B cell (primary cell): ENCODE results near the gene TAS2R14. TPM values are rescaled to one million over a fixed set of nuclear protein-coding genes. Genes with fewer than 3 reads are reported as not detected.

Experiments used
- ATAC-seq: fragments of 200-7000 bp; cut with Tn5 transposase; one replicate; pipeline ENCODE4 v1.10.0; 2021; ENCODE audit warnings: low read depth, mild to moderate bottlenecking, moderate number of reproducible peaks, moderate library complexity
- CTCF ChIA-PET: fragments of 350-600 bp; sonication (Branson Sonifier 250); formaldehyde crosslinking; loops from one replicate; lab custom pipeline; 2021; ENCODE audit warnings: antibody characterized with exemption, inconsistent platforms; lab: Charles Lee
- POLR2A ChIA-PET: fragments of 350-600 bp; sonication (Branson Sonifier 250); formaldehyde crosslinking; loops from one replicate; lab custom pipeline; 2021; ENCODE audit warnings: antibody characterized with exemption; lab: Charles Lee
- DNase-seq: peaks from one replicate; pipeline ENCODE4 v3.0.0; 2013
- H2AFZ ChIP-seq: 2 replicates; pipeline ENCODE4 v1.6.1; 2012; ENCODE audit warnings: mild to moderate bottlenecking, low read depth, low read length; ENCODE audit not compliant: insufficient read depth, poor library complexity, severe bottlenecking
- H3K27ac ChIP-seq, 2 donors: 1 replicate in 1 of 2; 2 replicates in 1 of 2; pipeline ENCODE4 v1.5.1; 2012 to 2013; ENCODE audit warnings: low read length in 2 of 2, mild to moderate bottlenecking in 2 of 2, moderate library complexity in 1 of 2
- H3K27me3 ChIP-seq, 4 experiments: fragments of 200-600 bp in 1 of 4; sonication (generic) in 1 of 4; replicated peaks in 1 of 4; 1 replicate in 2 of 4; 2 replicates in 2 of 4; pipeline versions ENCODE4 v1.6.1 to v1.7.0; 2013 to 2016; ENCODE audit warnings: low read length in 3 of 4, mild to moderate bottlenecking in 2 of 4, mixed read lengths in 1 of 4, moderate library complexity in 1 of 4; ENCODE audit not compliant: insufficient read depth in 4 of 4, control insufficient read depth in 3 of 4; ENCODE audit errors: control extremely low read depth in 1 of 4
- H3K36me3 ChIP-seq, 2 experiments: replicated peaks in 1 of 2; 1 replicate in 1 of 2; 2 replicates in 1 of 2; pipeline versions ENCODE4 v1.6.1 to v1.7.1; 2013; ENCODE audit warnings: low read length in 1 of 2; ENCODE audit not compliant: insufficient read depth in 2 of 2, control insufficient read depth in 1 of 2; ENCODE audit errors: control extremely low read depth in 1 of 2, extremely low read depth in 1 of 2
- H3K4me1 ChIP-seq, 2 donors: fragments of 200-600 bp in 1 of 2; sonication (generic) in 1 of 2; 1 replicate in 1 of 2; 2 replicates in 1 of 2; pipeline versions ENCODE4 v1.5.1 to v1.6.1; 2013 to 2017; ENCODE audit warnings: low read length in 2 of 2; ENCODE audit not compliant: control insufficient read depth in 2 of 2, insufficient read depth in 2 of 2
- H3K4me2 ChIP-seq: replicated peaks from 2 replicates; pipeline ENCODE3; 2012; ENCODE audit warnings: mild to moderate bottlenecking, low read depth, low read length; ENCODE audit not compliant: poor library complexity, severe bottlenecking
- H3K4me3 ChIP-seq, 5 experiments: fragments of 200-600 bp in 1 of 5; sonication (generic) in 1 of 5; 1 replicate in 3 of 5; 2 replicates in 2 of 5; pipeline versions ENCODE4 v1.5.1 to v1.7.0; 2011 to 2016; ENCODE audit warnings: low read length in 4 of 5, mild to moderate bottlenecking in 4 of 5, low read depth in 2 of 5, control low read depth in 1 of 5, moderate library complexity in 1 of 5; ENCODE audit not compliant: insufficient read depth in 1 of 5; ENCODE audit errors: control extremely low read depth in 1 of 5, extremely low read depth in 1 of 5
- H3K79me2 ChIP-seq: fragments of 200-600 bp; sonication (generic); one replicate; pipeline ENCODE4 v1.6.0; 2016; ENCODE audit warnings: low read length; ENCODE audit not compliant: control insufficient read depth, insufficient read depth
- H3K9ac ChIP-seq: fragments of 200-600 bp; sonication (generic); 2 replicates; pipeline ENCODE4 v1.6.1; 2017; ENCODE audit warnings: mild to moderate bottlenecking, low read length, moderate library complexity
- H3K9me3 ChIP-seq, 3 donors: one replicate each; pipeline versions ENCODE4 v1.6.1 to v1.7.1; 2013; ENCODE audit warnings: low read length in 2 of 3; ENCODE audit not compliant: control insufficient read depth in 2 of 3, insufficient read depth in 1 of 3; ENCODE audit errors: control extremely low read depth in 1 of 3
- H4K20me1 ChIP-seq: 2 replicates; pipeline ENCODE4 v1.6.0; 2012; ENCODE audit warnings: mild to moderate bottlenecking, low read length; ENCODE audit not compliant: insufficient read depth, control insufficient read depth, poor library complexity, severe bottlenecking
- H3K27ac Mint-ChIP-seq: one replicate; pipeline ENCODE4 v1.8.0; 2021; ENCODE audit warnings: mixed read lengths
- H3K27me3 Mint-ChIP-seq: one replicate; pipeline ENCODE4 v1.8.0; 2021; ENCODE audit warnings: mixed read lengths
- H3K4me1 Mint-ChIP-seq: one replicate; pipeline ENCODE4 v1.8.0; 2021; ENCODE audit warnings: mixed read lengths
- H3K4me3 Mint-ChIP-seq: one replicate; pipeline ENCODE4 v1.8.0; 2021; ENCODE audit warnings: mixed read lengths
- H3K9me3 Mint-ChIP-seq: one replicate; pipeline ENCODE4 v1.8.0; 2022; ENCODE audit warnings: mixed read lengths; ENCODE audit not compliant: insufficient read depth
- CTCF ChIP-seq: fragments of 200-600 bp; IDR thresholded peaks from one replicate; pipeline ENCODE4 v1.8.0; 2022; ENCODE audit warnings: antibody characterized with exemption, mild to moderate bottlenecking
- EZH2 ChIP-seq: IDR thresholded peaks from 2 replicates; pipeline ENCODE4 v1.6.1; 2012; ENCODE audit warnings: borderline replicate concordance, low read depth, mild to moderate bottlenecking, moderate library complexity, low read length; ENCODE audit not compliant: insufficient read depth, poor library complexity, severe bottlenecking
- WGBS: methylation state at CpG from one replicate; pipeline ENCODE4 v1.1.5; 2013; ENCODE audit warnings: missing lambda C conversion rate; ENCODE audit not compliant: insufficient coverage; 5-methylcytosine and 5-hydroxymethylcytosine counted together
- intact Hi-C: fragments of 100-400 bp; cut with micrococcal nuclease; formaldehyde crosslinking; loops from one replicate; pipeline ENCODE4 v1.10.0; 2022
- polyA plus RNA-seq: library from polyadenylated mRNA; depleted of rRNA; stranded (reverse); fragments of >200 nt; gene quantifications from 2 replicates; pipeline ENCODE4 v1.2.3, GENCODE V29; 2012
- total RNA-seq, 2 donors: library from RNA; stranded (reverse); fragments of 120-200 nt in 1 of 2; gene quantifications; 1 replicate in 1 of 2; 2 replicates in 1 of 2; pipeline versions ENCODE4 v1.2.3 to v1.2.4, GENCODE V29; 2013 to 2022

Gene TAS2R14
- total and polyA plus RNA-seq, 2 donors (not counting 1 experiment from before 2014, with no cell fraction given), result 2.8 to 3.4 TPM

GRCh38 chr12:10909462-10909861, 29.6 kb downstream of the TAS2R14 start, which contains the start of gene TAS2R13:
TAS2R13 (minus strand) TSS chr12:10909562; CDS start chr12:10909298, 264 bp downstream.
- intact Hi-C loops, result no loop called here
- no peak for ATAC-seq
- Histone ChIP-seq H3K9me3 (peaks cover 2 to 8% (median 5%) of the 10 kb centered on the region in 3 donors), H3K4me1 (no peaks in the 10 kb centered on the region), H3K79me2 (no peaks in the 10 kb centered on the region), H3K36me3 (no peaks in the 10 kb centered on the region), H2AFZ (no peak within 1 kb of the TSS), H4K20me1 (no peaks in the 10 kb centered on the region), H3K27ac (no peak within 1 kb of the TSS), H3K9ac (no peak within 1 kb of the TSS), H3K4me3 (no peak within 1 kb of the TSS), H3K4me2 (no peak within 1 kb of the TSS), H3K27me3 (no peaks in the 10 kb centered on the region)
- DNase-seq, result no peak
- POLR2A ChIA-PET, result no interaction called here
- Mint-ChIP-seq H3K9me3 (peaks cover 6% of the 10 kb centered on the region), H3K4me3 (no peak within 1 kb of the TSS), H3K27me3 (no peaks in the 10 kb centered on the region), H3K4me1 (no peaks in the 10 kb centered on the region), H3K27ac (no peak within 1 kb of the TSS)
- TF ChIP-seq CTCF (no peak), EZH2 (no peak)
- CTCF ChIA-PET, result no interaction called here
- no CpG with 5 or more reads among the region's 1 CpG for WGBS

GRCh38 chr12:10904686-10905085, 34.4 kb downstream of the TAS2R14 start:
- H3K9ac ChIP-seq, result no peak overlapping the region
- H3K9me3 ChIP-seq, result peaks cover 6 to 32% (median 12%) of the 10 kb centered on the region in 3 donors
- peaks cover 18% of the 10 kb centered on the region for H3K9me3 Mint-ChIP-seq
- H3K4me1 ChIP-seq, result no peaks in the 10 kb centered on the region
- H3K4me2 ChIP-seq, result no peak overlapping the region
- no peaks in the 10 kb centered on the region for H3K27me3 ChIP-seq
- TF ChIP-seq CTCF (no peak), EZH2 (no peak)
- H3K79me2 ChIP-seq, result no peaks in the 10 kb centered on the region
- intact Hi-C loops, result no loop called here
- no peak for DNase-seq
- H4K20me1 ChIP-seq, result no peaks in the 10 kb centered on the region
- H3K36me3 ChIP-seq, result no peaks in the 10 kb centered on the region
- H3K4me3 Mint-ChIP-seq, result no peak overlapping the region
- no peak for ATAC-seq
- H3K27me3 Mint-ChIP-seq, result no peaks in the 10 kb centered on the region
- H2AFZ ChIP-seq, result no peak overlapping the region
- ChIA-PET CTCF (no interaction called here), POLR2A (no interaction called here)
- WGBS, result 83% methylated on average over 1 of the region's 4 CpGs
- H3K27ac ChIP-seq, result no peak overlapping the region
- no peak overlapping the region for H3K4me3 ChIP-seq
- H3K27ac Mint-ChIP-seq, result no peak overlapping the region
- no peaks in the 10 kb centered on the region for H3K4me1 Mint-ChIP-seq
